Globus pallidus (tissue), 1 donor: ENCODE results near the gene CDH26.
"Not testable (repeated sequence)": the region's sequence is repeated elsewhere in the genome, so short reads cannot be mapped to it uniquely, and the experiment has no call there.

Source experiments
- DNase-seq: peaks from one replicate; pipeline ENCODE4 v3.0.0-alpha.2; 2015; ENCODE audit warnings: low spot score

The CDH26 gene

GRCh38 chr20:60013296-60014139 lies 55.3 kb downstream of the CDH26 start:
- DNase-seq: no peak

DNA sequence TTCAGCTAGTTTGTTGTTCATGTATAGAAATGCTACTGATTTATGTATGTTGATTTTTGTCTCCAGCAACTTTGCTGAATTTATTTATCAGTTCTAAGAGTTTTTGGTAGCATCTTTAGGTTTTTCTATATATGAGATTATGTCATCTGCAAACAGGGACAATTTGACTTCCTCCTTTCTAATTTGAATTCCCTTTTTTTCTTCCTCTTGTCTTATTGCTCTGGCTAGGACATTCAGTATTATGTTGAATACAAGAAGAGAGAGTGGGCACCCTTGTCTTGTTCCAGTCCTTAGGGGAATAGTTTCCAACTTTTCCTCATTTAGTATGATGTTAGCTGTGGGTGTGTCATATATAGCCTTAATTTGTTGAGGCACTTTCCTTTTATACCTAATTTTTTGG lies 58.2 kb downstream of the CDH26 start:
- no peak for DNase-seq

DNA sequence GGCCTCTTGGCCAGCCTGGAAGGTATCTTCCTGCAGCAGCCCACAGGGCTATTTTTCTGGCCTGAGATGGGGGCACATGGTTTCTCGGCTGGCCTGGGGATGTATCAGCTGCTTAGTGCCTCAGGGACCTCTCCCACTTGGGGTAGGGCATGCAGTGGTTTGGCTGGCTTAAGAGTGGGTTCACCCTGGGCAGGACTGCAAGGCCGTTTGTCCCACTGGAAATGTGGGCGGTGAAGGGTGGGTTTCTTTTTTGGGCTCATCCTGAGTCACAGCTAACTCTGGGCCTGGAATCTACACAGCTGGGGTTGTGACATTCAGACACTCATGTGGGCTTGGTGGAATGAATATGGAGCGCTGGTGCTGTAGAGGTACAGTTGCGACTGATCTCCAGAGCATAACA lies 62.0 kb downstream of the CDH26 start:
- no peak for DNase-seq

DNA sequence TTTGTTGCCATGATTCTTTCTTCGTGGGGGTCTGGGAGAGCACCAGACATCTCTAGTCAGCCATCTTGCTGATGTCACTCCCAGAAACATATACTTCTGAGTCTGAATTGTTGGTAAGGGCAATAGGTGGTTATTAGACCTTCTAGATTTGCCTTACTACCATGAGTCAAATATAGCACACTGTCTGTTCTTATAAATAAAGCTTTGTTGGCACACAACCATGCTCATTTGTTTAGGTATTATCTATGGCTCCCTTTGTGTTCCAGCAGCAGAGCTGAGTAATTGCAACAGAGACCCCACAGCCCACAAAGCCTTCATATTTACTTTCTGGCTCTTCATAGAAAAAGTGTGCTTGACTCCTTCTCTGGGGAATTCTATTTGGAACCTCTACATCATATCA lies 62.9 kb downstream of the CDH26 start:
- DNase-seq: no peak

DNA sequence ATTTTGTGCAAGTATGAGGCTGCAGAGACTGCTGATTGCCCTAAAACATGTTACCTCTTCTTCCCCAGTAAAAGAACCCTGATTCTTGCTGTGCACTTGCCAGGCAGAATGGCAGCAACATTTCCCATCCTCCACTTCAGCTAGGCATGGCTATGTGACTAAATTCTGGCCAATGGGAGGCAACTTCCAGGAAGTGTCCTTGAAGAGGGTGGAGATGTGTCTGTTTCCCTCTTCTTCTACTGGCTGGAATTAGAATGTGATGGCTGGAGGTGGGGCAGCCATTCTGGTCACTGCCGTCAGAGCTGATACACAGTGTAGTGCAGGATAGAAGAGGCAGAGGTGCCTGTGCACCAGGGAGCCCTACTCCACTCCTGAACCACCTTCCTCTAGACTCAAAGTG lies 64.6 kb downstream of the CDH26 start:
- no peak for DNase-seq

DNA sequence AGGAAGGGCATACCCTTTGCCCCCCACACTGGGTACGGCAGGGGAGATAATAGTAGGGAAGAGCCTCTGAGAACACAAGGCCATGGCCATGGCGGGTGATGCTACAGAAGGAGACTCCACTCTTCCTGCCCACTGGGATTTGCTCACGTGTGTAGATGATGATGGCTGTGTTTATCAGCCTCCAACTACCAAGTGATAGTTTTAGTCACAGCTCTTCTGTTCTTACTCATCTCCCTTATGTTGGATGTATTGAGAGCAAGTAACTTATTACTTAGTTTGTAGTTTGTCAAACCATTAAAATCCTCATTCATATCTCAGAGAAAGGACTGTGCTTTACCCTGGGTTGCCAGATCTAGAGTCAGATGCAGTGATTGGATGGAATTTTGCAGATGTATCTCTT lies 66.0 kb downstream of the CDH26 start:
- DNase-seq: no peak

- no peak for DNase-seq
Observed at GRCh38 chr20:60024801-60025200, 66.6 kb downstream of the CDH26 start.

- no peak for DNase-seq
Observed at GRCh38 chr20:60026010-60026409, 67.8 kb downstream of the CDH26 start.

DNA sequence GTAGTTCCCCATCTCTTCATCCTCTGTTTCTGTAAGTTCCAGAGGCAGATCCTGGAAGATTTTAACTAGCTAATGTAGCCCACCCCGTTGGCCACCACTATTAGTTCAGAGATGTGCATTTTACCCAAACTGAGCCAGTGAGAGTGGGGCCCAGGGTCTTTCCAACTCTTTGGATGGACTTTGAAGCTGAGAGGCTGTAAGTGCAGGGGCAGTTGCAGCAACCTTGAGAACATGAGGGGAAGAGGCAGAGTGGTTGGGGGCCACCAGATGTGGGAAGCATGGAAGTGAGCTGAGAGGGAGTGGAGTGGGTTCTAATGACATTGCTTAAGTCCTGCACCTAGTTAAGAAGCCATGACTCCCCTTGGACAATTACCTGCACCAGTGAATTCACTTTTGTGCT lies 72.2 kb downstream of the CDH26 start:
- DNase-seq: no peak

- no peak for DNase-seq
Observed at GRCh38 chr20:60031107-60031506, 72.9 kb downstream of the CDH26 start.

DNA sequence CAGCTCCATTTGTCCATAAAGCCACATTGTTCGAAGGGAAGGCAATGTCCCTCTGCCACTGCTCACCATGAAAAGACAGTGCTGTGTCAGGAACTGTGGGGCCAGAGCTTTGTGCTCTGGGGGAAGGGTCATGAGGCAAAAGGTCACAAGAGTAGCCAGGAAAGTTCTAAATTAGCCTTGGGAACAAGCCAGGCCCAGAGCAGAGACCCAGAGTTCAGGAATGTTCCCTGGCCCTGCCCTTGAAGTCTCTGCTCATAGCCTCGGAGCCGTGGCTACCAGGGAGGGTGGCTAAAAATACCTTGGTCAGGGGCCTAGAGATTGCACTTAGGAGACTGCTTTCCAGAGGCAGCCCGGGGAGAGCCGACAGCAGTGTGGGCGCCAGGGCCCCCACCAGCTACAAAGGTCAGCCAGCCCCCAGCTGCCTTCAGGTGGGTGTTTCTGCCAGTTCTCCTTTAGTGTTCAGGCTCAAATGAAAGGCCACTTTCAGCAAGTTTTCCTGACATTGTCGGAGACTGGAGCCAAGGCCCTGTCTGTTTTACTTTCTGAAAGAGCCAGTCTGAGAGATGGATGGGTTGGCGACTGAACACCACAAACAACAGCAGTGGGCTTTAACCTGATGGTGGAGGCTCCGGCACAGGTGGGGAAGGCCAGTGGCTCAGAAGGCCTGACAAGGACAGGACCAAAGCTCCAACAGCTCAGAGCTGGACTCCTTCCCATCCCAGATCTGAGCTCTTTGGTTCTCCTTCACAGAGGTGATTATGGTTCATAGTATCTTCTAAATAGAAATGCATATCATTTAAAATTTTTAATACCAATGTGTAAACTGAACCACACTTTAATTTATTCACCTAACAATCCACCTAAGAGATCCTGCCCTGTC lies 76.2 kb downstream of the CDH26 start:
- DNase-seq: peak; percentile 51

DNA sequence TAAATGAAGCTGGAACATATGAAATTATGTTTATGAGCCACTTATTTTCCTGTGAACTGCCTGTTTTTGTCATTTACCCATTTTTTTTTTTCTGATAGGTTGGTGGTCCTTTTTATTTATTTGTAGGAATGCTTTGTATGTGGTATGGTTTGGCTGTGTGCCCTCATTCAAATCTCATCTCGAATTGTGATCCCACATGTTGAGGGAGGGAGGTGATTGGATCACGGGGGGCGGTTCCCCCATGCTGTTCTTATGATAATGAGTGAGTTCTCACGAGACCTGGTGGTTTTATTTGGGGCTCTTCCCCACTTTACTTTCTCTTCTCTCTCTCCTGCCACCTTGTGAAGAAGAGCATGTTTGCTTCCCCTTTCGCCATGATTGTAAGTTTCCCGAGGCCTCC lies 77.3 kb downstream of the CDH26 start:
- DNase-seq: no peak

DNA sequence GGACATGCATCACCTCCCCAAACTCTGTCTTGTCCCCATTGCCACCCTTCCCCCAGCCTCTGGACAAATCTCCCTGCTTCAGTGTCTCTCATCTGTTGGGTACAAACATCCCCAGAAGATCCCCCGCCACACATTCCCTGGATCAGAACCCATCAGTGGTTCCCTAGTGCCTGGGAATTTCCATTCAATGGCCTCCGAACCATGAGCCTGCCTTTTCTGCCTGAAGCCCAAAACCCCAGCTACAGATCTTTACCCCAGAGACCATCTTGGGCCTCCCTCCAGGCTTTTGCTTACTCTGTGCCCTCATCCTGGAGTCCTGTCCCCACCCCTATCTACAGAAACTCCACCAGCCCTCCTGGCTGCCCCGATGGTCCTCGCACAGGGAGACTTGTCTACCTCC lies 78.1 kb downstream of the CDH26 start:
- DNase-seq: no peak

DNA sequence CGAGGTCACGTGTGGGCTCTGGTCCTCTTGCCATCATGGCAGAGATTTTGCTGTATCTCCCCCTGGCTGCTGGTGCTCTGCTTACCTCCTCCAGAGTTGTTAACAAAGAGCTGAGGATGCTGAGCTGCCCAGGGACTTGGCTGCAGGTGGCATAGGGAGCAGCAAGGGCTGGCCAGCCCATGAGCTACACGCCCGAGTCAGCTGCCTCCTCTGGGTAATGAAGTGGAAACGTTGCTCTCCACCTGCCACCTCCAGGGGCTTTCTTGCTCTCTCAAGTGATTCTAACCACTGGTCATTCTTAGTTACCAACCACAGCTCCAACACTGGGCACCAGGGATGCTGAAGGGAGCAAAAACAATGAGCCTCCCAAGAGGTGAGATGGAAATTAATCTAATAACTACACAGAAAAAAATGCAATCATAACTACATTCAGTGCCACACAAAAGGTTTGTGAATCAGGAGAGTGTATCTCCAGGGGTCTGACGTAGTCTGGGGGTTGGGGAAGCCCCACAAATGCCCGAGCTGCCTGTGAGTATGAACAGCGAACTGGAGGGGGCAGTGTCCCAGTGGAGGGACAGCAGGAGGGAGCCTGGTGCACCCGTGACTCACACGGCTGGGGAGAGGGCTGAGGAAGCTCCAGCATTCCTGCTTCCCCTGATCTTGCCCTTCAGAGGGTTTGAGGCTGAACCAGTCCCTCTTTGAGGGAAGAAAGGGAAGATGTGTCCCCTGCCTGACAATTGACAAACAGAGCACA lies 78.7 kb downstream of the CDH26 start:
- DNase-seq: no peak

GRCh38 chr20:60038400-60039008 lies 80.3 kb downstream of the CDH26 start:
- DNase-seq: no peak

GRCh38 chr20:60039526-60039925 lies 81.3 kb downstream of the CDH26 start:
- DNase-seq: no peak

DNA sequence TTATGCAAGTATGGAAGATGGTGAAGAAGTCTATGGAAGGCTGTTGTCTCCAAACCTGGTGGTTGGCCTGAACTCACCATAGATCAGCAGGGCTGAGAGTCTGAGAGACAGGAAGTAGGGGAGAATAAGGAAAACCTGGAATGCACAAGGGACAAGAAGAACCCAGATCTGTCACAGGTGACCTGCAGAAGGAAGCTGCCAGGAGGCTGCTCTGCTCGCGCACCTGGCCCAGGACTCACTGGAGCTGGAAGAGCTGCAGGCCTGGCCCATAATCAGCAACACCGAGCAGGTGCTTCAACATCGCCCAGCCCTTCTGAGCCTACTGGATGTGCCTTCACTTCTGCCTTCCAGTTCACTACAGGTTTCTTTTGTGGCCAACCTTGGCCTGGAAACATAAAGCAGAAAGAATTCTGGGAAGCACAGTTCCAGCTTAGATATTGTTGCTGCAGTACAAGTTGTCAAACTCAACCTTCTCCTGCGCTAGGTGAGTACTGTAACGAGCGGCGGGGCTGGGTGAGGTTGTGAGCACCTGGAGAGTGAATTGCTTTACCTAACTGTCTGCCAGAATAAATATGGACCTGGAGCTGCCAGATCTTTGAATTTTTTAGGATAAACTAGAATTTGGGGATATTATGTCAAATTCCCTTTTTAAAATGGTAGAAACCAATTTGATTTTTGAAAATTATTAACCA lies 82.4 kb downstream of the CDH26 start:
- no peak for DNase-seq

- DNase-seq: not testable (repeated sequence)
Observed at GRCh38 chr20:60041436-60042165, 83.4 kb downstream of the CDH26 start.

DNA sequence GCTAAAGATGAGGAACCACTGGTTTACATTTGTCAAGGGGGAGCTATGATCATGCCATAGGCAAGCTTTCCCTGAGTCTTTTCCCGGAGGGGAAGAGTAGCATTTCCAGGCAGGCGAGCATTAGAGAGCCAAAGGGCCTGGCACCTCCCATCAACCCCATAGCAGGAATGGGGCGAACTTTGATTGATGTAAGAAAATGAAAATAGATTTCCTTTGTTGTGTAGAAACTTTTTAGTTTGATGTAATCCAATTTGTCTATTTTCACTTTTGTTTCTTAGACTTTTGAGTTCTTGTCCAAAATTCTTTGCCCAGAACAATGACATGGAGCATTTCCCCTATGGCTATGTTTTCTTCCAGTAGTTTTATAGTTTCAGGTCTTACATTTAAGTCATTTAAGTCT lies 85.2 kb downstream of the CDH26 start:
- no peak for DNase-seq

GRCh38 chr20:60046011-60046413 lies 87.8 kb downstream of the CDH26 start:
- peak; percentile 34 for DNase-seq

DNA sequence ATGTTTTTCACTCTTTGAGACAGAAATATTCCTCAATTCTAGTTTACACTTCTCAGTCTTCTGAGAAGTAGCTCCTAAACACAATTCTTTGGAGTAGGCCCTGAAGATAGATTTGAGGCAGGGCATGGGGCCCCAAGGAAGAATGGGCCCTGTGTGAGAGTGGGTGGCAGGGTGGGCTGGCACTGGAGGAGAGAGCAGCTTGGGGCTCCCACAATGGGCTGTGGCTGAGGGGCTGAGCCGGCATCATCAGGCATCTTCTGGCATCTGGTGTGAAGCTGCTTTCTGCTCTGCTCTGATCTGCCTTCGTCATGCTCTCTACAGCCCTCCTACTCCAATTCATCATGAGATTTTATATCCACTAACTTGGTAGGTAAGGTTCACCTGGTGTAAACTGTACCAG lies 88.2 kb downstream of the CDH26 start:
- no peak for DNase-seq
